HG03045 (cell line): ENCODE results near the gene UXS1.
"Not testable (repeated sequence)": the region's sequence is repeated elsewhere in the genome, so short reads cannot be mapped to it uniquely, and the experiment has no call there.

ENCODE experiments used
- ATAC-seq: cut with Tn5 transposase; IDR thresholded peaks from one replicate; pipeline ENCODE4 v1.9.1; 2021; ENCODE audit warnings: mild to moderate bottlenecking, moderate library complexity; ENCODE audit not compliant: unreplicated experiment

UXS1 gene

GRCh38 chr2:106193977-106194778, at the start of gene UXS1:
Gene UXS1, minus strand, starts transcription at chr2:106194301. Its CDS starts 60 bp downstream, at chr2:106194241.
- peak; percentile 70 for ATAC-seq

- not testable (repeated sequence) for ATAC-seq
Observed at GRCh38 chr2:106239491-106239890, 45.4 kb upstream of the UXS1 start.

GRCh38 chr2:106235392-106235791, 41.3 kb upstream of the UXS1 start:
- not testable (repeated sequence) for ATAC-seq

- no peak for ATAC-seq
Observed at GRCh38 chr2:106233350-106233706, 39.2 kb upstream of the UXS1 start.

GRCh38 chr2:106232638-106233349, 38.7 kb upstream of the UXS1 start:
- ATAC-seq, result no peak

GRCh38 chr2:106223347-106223746, 29.2 kb upstream of the UXS1 start:
- no peak for ATAC-seq

- ATAC-seq, result not testable (repeated sequence)
Observed at GRCh38 chr2:106222057-106222456, 28.0 kb upstream of the UXS1 start.

- ATAC-seq, result no peak
Observed at GRCh38 chr2:106219813-106220212, 25.7 kb upstream of the UXS1 start.

GRCh38 chr2:106219157-106219556, 25.1 kb upstream of the UXS1 start:
- ATAC-seq, result not testable (repeated sequence)

- no peak for ATAC-seq
Observed at GRCh38 chr2:106208874-106209273, 14.8 kb upstream of the UXS1 start.

- ATAC-seq, result no peak
Observed at GRCh38 chr2:106208399-106208798, 14.3 kb upstream of the UXS1 start.

- ATAC-seq, result no peak
Observed at GRCh38 chr2:106207246-106207645, 13.1 kb upstream of the UXS1 start.

GRCh38 chr2:106205488-106205887, 11.4 kb upstream of the UXS1 start:
- no peak for ATAC-seq

- ATAC-seq, result not testable (repeated sequence)
Observed at GRCh38 chr2:106204551-106204950, 10.4 kb upstream of the UXS1 start.

- ATAC-seq, result no peak
Observed at GRCh38 chr2:106201661-106202060, 7.6 kb upstream of the UXS1 start.

- ATAC-seq, result no peak
Observed at GRCh38 chr2:106197878-106198277, 3.8 kb upstream of the UXS1 start.

- no peak for ATAC-seq
Observed at GRCh38 chr2:106195981-106196380, 1.9 kb upstream of the UXS1 start.

- no peak for ATAC-seq
Observed at GRCh38 chr2:106195456-106195855, 1.4 kb upstream of the UXS1 start.

- no peak for ATAC-seq
Observed at GRCh38 chr2:106193690-106193976, 468 bp downstream of the UXS1 start.

GRCh38 chr2:106192752-106193689, 1.1 kb downstream of the UXS1 start:
- ATAC-seq, result peak; percentile 48

GRCh38 chr2:106191511-106192016, 2.5 kb downstream of the UXS1 start:
- no peak for ATAC-seq
